ENCODE data around the gene PLAC9. TPM values are rescaled to one million over a fixed set of nuclear protein-coding genes. Genes with fewer than 3 reads are reported as not detected.

PLAC9 gene
- total RNA-seq, 3 donors from 2014 or later (not counting 1 experiment from before 2014, with no cell fraction given), result not detected

- TF ChIP-seq CTCF (IDR thresholded peaks at IDR 0.05), result no peak
- no peak for DNase-seq
- H3K36me3 ChIP-seq (ENCODE audit: control insufficient read depth, insufficient read depth, low read length), result peaks cover 80% of the 10 kb centered on the region
- no peak overlapping the region for H3K4me3 ChIP-seq (ENCODE audit: low read length)
- WGBS (ENCODE audit: insufficient coverage), result 89% methylated on average over 3 of the region's 3 CpGs
- Mint-ChIP-seq H3K36me3 (peaks cover 18% of the 10 kb centered on the region), H3K9me3 (no peaks in the 10 kb centered on the region), H3K27me3 (ENCODE audit: low read depth in 2 of 2) (no peaks in the 10 kb centered on the region), H3K4me3 (no peak overlapping the region), H3K27ac (peak overlapping the region; percentile 50 to 80), H3K4me1 (peaks cover 0 to 16% of the 10 kb centered on the region in 2 donors)
- H3K27me3 ChIP-seq (ENCODE audit: control insufficient read depth, insufficient read depth, low read length), result no peaks in the 10 kb centered on the region
- no peak overlapping the region for H3K27ac ChIP-seq (ENCODE audit: low read length)
- H3K9me3 ChIP-seq (ENCODE audit: control insufficient read depth, insufficient read depth, low read length), result no peaks in the 10 kb centered on the region
- no peak for ATAC-seq
- no peaks in the 10 kb centered on the region for H3K4me1 ChIP-seq (ENCODE audit: control insufficient read depth, insufficient read depth, low read length)
- intact Hi-C loops (cut with micrococcal nuclease), result no loop called here
Observed at GRCh38 chr10:80153460-80153859, 20.9 kb downstream of the PLAC9 start.

- DNase-seq (no peak), ATAC-seq (no peak)
- Histone ChIP-seq H3K9me3 (ENCODE audit: control insufficient read depth, insufficient read depth, low read length) (no peaks in the 10 kb centered on the region), H3K4me1 (ENCODE audit: control insufficient read depth, insufficient read depth, low read length) (no peaks in the 10 kb centered on the region), H3K36me3 (ENCODE audit: control insufficient read depth, insufficient read depth, low read length) (peaks cover 83% of the 10 kb centered on the region), H3K4me3 (ENCODE audit: low read length) (no peak overlapping the region), H3K27me3 (ENCODE audit: control insufficient read depth, insufficient read depth, low read length) (no peaks in the 10 kb centered on the region), H3K27ac (ENCODE audit: low read length) (no peak overlapping the region)
- Mint-ChIP-seq H3K36me3 (peaks cover 18% of the 10 kb centered on the region), H3K27ac (peak overlapping the region in 1 of 2 donors; percentile 44), H3K4me3 (no peak overlapping the region), H3K9me3 (no peaks in the 10 kb centered on the region), H3K4me1 (peaks cover 0 to 17% of the 10 kb centered on the region in 2 donors), H3K27me3 (ENCODE audit: low read depth in 2 of 2) (no peaks in the 10 kb centered on the region)
- intact Hi-C loops (cut with micrococcal nuclease), result no loop called here
- WGBS (ENCODE audit: insufficient coverage), result 95% methylated on average over 5 of the region's 5 CpGs
- no peak for TF ChIP-seq CTCF (IDR thresholded peaks at IDR 0.05)
Observed at GRCh38 chr10:80154626-80154977, 22.1 kb downstream of the PLAC9 start.

GRCh38 chr10:80154978-80155695, 22.6 kb downstream of the PLAC9 start:
- peaks cover 0 to 22% of the 10 kb centered on the region in 2 donors for H3K4me1 Mint-ChIP-seq
- Histone ChIP-seq H3K36me3 (ENCODE audit: control insufficient read depth, insufficient read depth, low read length) (peaks cover 85% of the 10 kb centered on the region), H3K27ac (ENCODE audit: low read length) (no peak overlapping the region), H3K27me3 (ENCODE audit: control insufficient read depth, insufficient read depth, low read length) (no peaks in the 10 kb centered on the region), H3K4me3 (ENCODE audit: low read length) (no peak overlapping the region), H3K9me3 (ENCODE audit: control insufficient read depth, insufficient read depth, low read length) (no peaks in the 10 kb centered on the region), H3K4me1 (ENCODE audit: control insufficient read depth, insufficient read depth, low read length) (no peaks in the 10 kb centered on the region)
- H3K27me3 Mint-ChIP-seq (ENCODE audit: low read depth in 2 of 2), result no peaks in the 10 kb centered on the region
- ATAC-seq (no peak), DNase-seq (no peak)
- TF ChIP-seq CTCF (IDR thresholded peaks at IDR 0.05), result no peak
- H3K4me3 Mint-ChIP-seq, result no peak overlapping the region
- peak overlapping the region in 1 of 2 donors; percentile 44 for H3K27ac Mint-ChIP-seq
- WGBS (ENCODE audit: insufficient coverage), result 94% methylated on average over 9 of the region's 10 CpGs
- H3K36me3 Mint-ChIP-seq, result peaks cover 18% of the 10 kb centered on the region
- H3K9me3 Mint-ChIP-seq, result no peaks in the 10 kb centered on the region
- intact Hi-C loops (cut with micrococcal nuclease), result no loop called here
